DND-41 (cell line): ENCODE results near the gene AGXT.

ENCODE experiments used
- ATAC-seq: fragments of 200-7000 bp; cut with Tn5 transposase; 3 replicates; pipeline ENCODE4 v1.9.1; 2021; ENCODE audit warnings: low read depth; ENCODE audit not compliant: insufficient read depth
- DNase-seq: peaks from one replicate; pipeline ENCODE4 v3.0.0-alpha.2; 2020
- H2AFZ ChIP-seq: 2 replicates; pipeline ENCODE4 v1.6.0; 2012; ENCODE audit warnings: low read depth, low read length
- H3K27ac ChIP-seq: 2 replicates; pipeline ENCODE4 v1.5.1; 2012; ENCODE audit warnings: low read length, inconsistent platforms
- H3K27me3 ChIP-seq: fragments of 200-600 bp; sonication (generic); 2 replicates; pipeline ENCODE4 v1.6.0; 2012; ENCODE audit warnings: low read length, mild to moderate bottlenecking, inconsistent platforms; ENCODE audit not compliant: insufficient read depth, poor library complexity
- H3K36me3 ChIP-seq: 2 replicates; pipeline ENCODE4 v1.5.1; 2012; ENCODE audit warnings: low read length, inconsistent platforms; ENCODE audit not compliant: insufficient read depth
- H3K4me1 ChIP-seq: 2 replicates; pipeline ENCODE4 v1.5.1; 2012; ENCODE audit warnings: mild to moderate bottlenecking, low read length; ENCODE audit not compliant: insufficient read depth
- H3K4me2 ChIP-seq: 2 replicates; pipeline ENCODE4 v1.6.0; 2012; ENCODE audit warnings: mild to moderate bottlenecking, moderate library complexity, low read length, inconsistent platforms; ENCODE audit not compliant: insufficient read depth
- H3K4me3 ChIP-seq, 2 experiments: fragments of 200-600 bp in 1 of 2; shearing (Covaris generic) in 1 of 2; 2 replicates each; pipeline ENCODE4 v1.5.1; 2012 to 2016; ENCODE audit warnings: inconsistent platforms in 2 of 2, low read length in 2 of 2, mild to moderate bottlenecking in 2 of 2, low read depth in 1 of 2, moderate library complexity in 1 of 2
- H3K79me2 ChIP-seq: 2 replicates; pipeline ENCODE4 v1.6.0; 2012; ENCODE audit warnings: low read length, inconsistent platforms; ENCODE audit not compliant: insufficient read depth
- H3K9ac ChIP-seq: 2 replicates; pipeline ENCODE4 v1.6.0; 2012; ENCODE audit warnings: low read depth, mild to moderate bottlenecking, inconsistent platforms, low read length, moderate library complexity
- H3K9me3 ChIP-seq: 2 replicates; pipeline ENCODE4 v1.5.1; 2012; ENCODE audit warnings: low read length, moderate library complexity, mild to moderate bottlenecking, inconsistent platforms; ENCODE audit not compliant: insufficient read depth, severe bottlenecking
- H4K20me1 ChIP-seq: 2 replicates; pipeline ENCODE4 v1.6.0; 2012; ENCODE audit warnings: low read length; ENCODE audit not compliant: insufficient read depth
- CTCF ChIP-seq: IDR thresholded peaks from 2 replicates; pipeline ENCODE4 v1.5.1; 2012; ENCODE audit warnings: borderline replicate concordance, low read length, moderate library complexity, mild to moderate bottlenecking; ENCODE audit not compliant: poor library complexity, severe bottlenecking; ENCODE audit errors: extremely low read depth
- EZH2 ChIP-seq: IDR thresholded peaks from 3 replicates; pipeline ENCODE4 v1.6.1; 2012; ENCODE audit warnings: borderline replicate concordance, low read depth, mild to moderate bottlenecking, moderate library complexity, low read length, inconsistent platforms; ENCODE audit not compliant: severe bottlenecking

AGXT gene

DNA sequence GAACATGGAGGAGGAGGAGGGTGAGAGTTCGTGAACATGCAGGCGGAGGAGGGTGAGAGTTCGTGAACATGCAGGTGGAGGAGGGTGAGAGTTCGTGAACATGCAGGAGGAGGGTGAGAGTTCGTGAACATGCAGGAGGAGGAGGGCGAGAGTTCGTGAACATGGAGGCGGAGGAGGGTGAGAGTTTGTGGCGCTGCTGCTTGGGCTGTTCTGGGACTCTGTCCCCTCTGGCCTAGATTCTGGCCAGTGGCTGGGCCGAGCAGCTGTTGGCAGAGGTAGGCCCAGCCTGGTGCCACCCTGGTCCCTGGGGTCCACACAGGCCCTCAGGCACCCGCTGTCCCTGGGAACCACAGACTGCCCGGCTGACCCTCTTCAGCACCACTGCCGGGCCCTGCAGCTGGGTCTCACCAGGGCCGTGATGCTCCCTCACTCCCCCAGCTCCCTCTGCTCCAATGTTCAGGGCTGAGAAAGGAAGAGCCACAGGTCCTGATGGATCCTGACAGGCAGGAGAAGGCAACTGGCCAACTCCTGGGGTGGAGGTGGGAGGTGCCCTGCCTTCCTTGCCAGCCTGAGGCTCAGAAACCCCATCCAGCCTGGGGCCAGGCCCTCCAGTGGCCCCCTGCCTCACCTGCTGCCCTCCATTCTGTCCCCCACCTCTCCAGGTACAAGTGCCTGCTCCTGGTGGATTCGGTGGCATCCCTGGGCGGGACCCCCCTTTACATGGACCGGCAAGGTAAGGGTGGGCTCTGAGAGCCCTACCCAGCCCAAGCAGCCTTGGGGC is 3.9 kb downstream of the AGXT start:
- no peaks in the 10 kb centered on the region for H3K9me3 ChIP-seq
- TF ChIP-seq CTCF (no peak), EZH2 (no peak)
- H3K4me1 ChIP-seq: no peaks in the 10 kb centered on the region
- H3K36me3 ChIP-seq: no peaks in the 10 kb centered on the region
- H3K27me3 ChIP-seq: peaks cover 15% of the 10 kb centered on the region
- H3K9ac ChIP-seq: no peak overlapping the region
- H3K79me2 ChIP-seq: no peaks in the 10 kb centered on the region
- no peak overlapping the region for H3K4me2 ChIP-seq
- H4K20me1 ChIP-seq: peaks cover 8% of the 10 kb centered on the region; the same call in 1 of the 2 replicates
- no peak overlapping the region for H2AFZ ChIP-seq
- no peak overlapping the region for H3K27ac ChIP-seq
- no peak overlapping the region for H3K4me3 ChIP-seq
- ATAC-seq: no peak
- DNase-seq: no peak

DNA sequence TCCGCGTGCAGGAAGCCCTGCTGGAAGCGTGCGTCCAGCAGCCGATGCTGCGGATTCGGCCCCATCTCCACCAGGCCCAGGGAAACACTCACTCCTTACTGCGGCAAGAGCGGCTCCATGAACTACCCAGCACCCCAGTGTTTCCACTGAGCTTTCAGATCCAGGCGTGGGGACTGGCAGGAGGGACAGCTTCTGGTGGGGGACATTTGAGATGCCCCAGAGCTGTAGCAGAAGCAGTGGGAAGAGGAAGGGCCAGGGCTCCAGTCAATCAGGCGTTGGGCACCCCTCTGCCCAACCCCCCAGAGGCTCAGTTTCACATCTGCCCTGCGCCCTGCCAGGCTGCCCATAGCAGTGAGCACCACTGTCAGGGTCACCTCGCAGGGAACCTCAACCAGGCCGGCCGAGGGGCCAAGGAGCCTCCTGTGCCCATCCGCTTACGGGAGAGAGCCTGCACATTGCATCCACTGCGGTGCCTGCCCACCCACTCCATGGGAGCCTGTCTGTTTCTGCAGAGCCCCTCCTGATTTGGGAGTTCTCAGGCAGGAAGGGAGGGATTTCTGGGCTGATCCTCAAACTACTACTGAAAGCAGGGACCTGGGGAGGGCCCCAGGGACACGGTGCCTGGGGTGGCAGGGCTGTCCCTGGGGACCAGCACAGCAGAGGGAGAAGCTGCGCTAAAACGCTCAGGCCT is 4.6 kb downstream of the AGXT start:
- DNase-seq (no peak), ATAC-seq (no peak)
- Histone ChIP-seq H2AFZ (no peak overlapping the region), H4K20me1 (peaks cover 8% of the 10 kb centered on the region; the same call in 1 of the 2 replicates), H3K36me3 (no peaks in the 10 kb centered on the region), H3K79me2 (no peaks in the 10 kb centered on the region), H3K4me1 (no peaks in the 10 kb centered on the region), H3K27ac (no peak overlapping the region), H3K9me3 (no peaks in the 10 kb centered on the region), H3K27me3 (peaks cover 8% of the 10 kb centered on the region), H3K9ac (no peak overlapping the region), H3K4me3 (no peak overlapping the region), H3K4me2 (no peak overlapping the region)
- TF ChIP-seq EZH2: no peak
- TF ChIP-seq CTCF: no peak

GRCh38 chr2:240873805-240874714 is 5.4 kb downstream of the AGXT start:
- H2AFZ ChIP-seq: no peak overlapping the region
- no peak overlapping the region for H3K4me3 ChIP-seq
- H3K9me3 ChIP-seq: no peaks in the 10 kb centered on the region
- ATAC-seq: no peak
- peaks cover under 1% of the 10 kb centered on the region for H3K27me3 ChIP-seq
- peaks cover 8% of the 10 kb centered on the region; the same call in 1 of the 2 replicates for H4K20me1 ChIP-seq
- H3K4me2 ChIP-seq: no peak overlapping the region
- TF ChIP-seq EZH2 (no peak), CTCF (no peak)
- DNase-seq: no peak
- H3K79me2 ChIP-seq: no peaks in the 10 kb centered on the region
- no peak overlapping the region for H3K9ac ChIP-seq
- no peaks in the 10 kb centered on the region for H3K4me1 ChIP-seq
- no peak overlapping the region for H3K27ac ChIP-seq
- H3K36me3 ChIP-seq: no peaks in the 10 kb centered on the region
